Measurements from ENCODE around the gene HOMEZ.
A peak's percentile ranks its signal among the peaks of the same experiment; 100 is the strongest.
"Not testable (repeated sequence)": the region's sequence is repeated elsewhere in the genome, so short reads cannot be mapped to it uniquely, and the experiment has no call there.

HOMEZ gene, protein sequence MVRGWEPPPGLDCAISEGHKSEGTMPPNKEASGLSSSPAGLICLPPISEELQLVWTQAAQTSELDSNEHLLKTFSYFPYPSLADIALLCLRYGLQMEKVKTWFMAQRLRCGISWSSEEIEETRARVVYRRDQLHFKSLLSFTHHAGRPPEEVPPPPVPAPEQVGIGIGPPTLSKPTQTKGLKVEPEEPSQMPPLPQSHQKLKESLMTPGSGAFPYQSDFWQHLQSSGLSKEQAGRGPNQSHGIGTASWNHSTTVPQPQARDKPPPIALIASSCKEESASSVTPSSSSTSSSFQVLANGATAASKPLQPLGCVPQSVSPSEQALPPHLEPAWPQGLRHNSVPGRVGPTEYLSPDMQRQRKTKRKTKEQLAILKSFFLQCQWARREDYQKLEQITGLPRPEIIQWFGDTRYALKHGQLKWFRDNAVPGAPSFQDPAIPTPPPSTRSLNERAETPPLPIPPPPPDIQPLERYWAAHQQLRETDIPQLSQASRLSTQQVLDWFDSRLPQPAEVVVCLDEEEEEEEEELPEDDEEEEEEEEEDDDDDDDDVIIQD

DNA sequence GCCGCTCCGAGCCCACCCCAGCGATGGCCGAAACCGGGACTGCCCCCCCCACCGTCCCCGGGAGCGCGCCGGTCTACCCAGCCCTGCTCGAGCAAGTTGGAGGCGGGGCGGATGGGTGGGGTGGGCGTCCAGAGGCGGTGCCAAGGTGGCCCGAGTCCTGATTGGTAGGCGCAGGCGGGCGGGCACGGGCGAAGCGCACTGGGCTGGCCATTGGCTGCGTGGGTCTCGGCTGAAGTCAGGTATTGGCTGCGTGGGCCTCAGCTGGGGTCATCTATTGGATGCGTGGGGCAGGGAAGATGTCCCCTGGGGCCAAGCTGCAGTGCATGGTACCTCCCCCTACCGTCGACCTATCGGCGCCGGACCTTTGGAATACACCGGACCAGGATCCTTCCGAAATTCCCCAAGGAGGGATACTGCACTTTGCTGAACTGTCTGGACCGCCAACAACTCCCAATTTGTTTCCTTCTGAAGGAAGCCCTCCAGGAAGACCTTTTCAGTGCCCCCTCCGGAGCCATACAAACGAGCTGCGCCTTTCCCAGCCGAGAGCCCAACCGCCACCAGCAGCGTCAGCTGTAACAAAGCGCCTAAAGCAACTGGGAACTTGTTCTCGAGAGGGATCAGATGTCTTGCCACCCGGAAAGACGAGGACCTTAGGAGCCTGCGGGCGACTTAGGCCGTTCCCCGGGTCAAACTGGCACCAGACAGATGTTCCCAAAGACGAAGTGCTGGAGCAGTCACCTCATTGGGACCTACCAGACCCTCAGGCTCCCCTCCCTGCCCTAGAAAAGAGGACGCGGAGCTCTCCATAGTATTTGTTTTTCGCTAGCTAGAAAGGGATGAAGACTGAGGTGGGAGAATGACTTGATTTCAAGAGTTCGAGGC is at the start of gene HOMEZ:
TSS of gene HOMEZ (minus strand) at position 113 of the 882 bp plus-strand sequence. CDS start 180 bp downstream, outside the sequence.
- peak within 1 kb of the TSS; percentile 85 for H3K4me3 ChIP-seq (ENCODE audit: low read length)
- TF ChIP-seq, protein P1, sequence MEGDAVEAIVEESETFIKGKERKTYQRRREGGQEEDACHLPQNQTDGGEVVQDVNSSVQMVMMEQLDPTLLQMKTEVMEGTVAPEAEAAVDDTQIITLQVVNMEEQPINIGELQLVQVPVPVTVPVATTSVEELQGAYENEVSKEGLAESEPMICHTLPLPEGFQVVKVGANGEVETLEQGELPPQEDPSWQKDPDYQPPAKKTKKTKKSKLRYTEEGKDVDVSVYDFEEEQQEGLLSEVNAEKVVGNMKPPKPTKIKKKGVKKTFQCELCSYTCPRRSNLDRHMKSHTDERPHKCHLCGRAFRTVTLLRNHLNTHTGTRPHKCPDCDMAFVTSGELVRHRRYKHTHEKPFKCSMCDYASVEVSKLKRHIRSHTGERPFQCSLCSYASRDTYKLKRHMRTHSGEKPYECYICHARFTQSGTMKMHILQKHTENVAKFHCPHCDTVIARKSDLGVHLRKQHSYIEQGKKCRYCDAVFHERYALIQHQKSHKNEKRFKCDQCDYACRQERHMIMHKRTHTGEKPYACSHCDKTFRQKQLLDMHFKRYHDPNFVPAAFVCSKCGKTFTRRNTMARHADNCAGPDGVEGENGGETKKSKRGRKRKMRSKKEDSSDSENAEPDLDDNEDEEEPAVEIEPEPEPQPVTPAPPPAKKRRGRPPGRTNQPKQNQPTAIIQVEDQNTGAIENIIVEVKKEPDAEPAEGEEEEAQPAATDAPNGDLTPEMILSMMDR (conservative IDR thresholded peaks at IDR 0.05; ENCODE audit: low read length), result peak; percentile 20; the same call in 1 of the 2 replicates
- DNase-seq (ENCODE audit: low read depth), result peak; percentile 99

DNA sequence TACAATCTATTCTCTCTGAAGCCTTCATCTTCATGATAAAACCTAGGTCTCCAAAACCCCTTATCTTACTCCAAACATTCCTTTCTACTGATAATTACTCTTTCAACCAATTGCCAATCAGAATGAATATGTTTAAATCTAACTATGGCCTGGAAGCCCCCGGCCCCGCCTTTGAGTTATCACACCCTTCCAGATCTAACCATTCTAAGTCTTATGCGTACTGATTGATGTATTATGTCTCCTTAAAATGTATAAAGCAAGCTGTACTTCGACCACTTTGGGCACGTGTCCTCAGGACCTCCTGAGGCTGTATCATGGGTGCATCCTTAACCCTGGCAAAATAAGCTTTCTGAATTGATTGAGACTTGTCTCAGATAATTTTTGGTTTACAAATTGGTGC is 49.7 kb upstream of the HOMEZ start:
- no peak overlapping the region for H3K4me3 ChIP-seq (ENCODE audit: low read length)
- TF ChIP-seq, protein P1 (conservative IDR thresholded peaks at IDR 0.05; ENCODE audit: low read length), result no peak
- DNase-seq (ENCODE audit: low read depth), result no peak

DNA sequence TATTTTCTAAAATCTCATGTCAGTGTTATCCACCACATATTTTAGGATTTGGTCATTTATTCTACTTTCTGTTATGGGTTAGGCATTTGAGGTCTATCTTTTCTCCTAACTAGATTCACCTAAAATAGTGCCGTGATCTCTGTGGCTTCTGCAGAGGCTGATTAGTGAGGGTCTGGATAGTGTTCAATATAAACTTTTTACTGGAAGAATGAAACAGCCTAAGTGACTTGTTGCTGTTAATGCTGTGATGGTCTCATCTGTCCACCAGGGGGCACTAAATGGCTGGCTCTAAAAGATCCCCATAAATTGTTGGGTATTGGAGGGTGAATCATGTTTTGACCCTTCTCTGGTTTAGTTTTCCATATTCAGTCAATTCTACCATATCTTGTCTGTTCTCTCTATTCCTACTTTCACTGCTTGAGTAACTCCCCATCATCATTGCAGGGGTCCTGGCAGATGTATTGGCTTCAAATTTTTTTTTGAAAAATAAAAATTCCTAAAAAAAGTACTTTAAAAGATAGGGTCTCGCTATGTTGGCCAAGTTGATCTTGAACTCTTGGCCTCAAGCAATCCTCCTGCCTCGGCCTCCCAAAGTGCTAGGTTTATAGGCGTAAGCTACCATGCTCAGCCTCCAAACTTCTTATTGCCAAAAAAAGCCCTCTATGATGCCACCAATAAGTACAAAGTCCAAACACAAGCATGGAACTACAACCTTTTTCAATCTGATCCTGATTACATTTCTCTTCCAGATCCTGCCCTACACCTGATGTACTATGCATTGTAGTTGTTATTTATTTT is 42.2 kb upstream of the HOMEZ start:
- TF ChIP-seq, protein P1 (conservative IDR thresholded peaks at IDR 0.05; ENCODE audit: low read length), result peak; percentile 94
- H3K4me3 ChIP-seq (ENCODE audit: low read length), result no peak overlapping the region
- DNase-seq (ENCODE audit: low read depth), result peak; percentile 75

DNA sequence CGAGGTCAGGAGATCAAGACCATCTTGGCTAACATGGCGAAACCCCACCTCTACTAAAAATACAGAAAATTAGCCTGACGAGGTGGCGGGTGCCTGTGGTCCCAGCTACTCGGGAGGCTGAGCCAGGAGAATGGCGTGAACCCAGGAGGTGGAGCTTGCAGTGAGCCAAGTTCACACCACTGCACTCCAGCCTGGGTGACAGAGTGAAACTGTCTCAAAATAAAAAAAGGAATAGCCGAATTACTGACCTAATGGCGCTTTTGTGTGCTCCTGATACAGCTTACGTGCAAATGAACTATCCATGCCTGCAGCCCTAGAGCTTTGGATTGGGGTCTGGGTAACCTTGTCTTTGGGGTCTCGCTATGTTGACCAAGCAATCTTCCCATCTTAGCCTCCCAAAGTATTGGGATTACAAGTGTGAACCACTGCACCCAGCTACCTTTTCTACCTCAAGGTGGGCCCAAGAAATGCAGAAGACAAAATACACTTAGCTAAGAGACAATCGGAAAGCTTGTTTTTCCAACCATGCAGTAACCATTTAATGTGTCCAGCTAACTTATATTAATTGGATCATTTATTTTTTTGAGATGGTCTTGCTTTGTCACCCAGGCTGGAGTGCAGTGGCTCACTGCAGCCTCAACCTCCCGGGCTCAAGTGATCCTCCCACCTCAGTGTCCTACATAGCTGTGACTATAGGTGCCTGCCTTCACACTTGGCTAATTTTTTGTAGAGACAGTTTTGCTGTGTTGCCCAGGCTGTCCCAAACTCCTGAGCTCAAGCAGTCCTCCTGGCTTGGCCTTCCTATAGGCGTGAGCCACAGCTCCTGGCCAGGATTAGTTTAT is 40.8 kb upstream of the HOMEZ start:
- no peak for DNase-seq (ENCODE audit: low read depth)
- TF ChIP-seq, protein P1 (conservative IDR thresholded peaks at IDR 0.05; ENCODE audit: low read length), result no peak

DNA sequence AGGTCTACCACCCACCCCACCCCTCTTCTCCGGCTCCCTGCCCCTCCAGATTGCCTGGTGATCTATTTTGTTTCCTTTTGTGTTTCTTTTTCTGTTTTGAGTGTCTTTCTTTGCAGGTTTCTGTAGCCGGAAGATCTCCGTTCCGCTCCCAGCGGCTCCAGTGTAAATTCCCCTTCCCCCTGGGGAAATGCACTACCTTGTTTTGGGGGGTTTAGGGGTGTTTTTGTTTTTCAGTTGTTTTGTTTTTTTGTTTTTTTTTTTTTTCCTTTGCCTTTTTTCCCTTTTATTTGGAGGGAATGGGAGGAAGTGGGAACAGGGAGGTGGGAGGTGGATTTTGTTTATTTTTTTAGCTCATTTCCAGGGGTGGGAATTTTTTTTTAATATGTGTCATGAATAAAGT is 39.8 kb upstream of the HOMEZ start:
- DNase-seq (ENCODE audit: low read depth); H3K4me3 ChIP-seq (ENCODE audit: low read length): not testable (repeated sequence)

More for the DNA sequence above, 40.8 kb upstream of the HOMEZ start:
- no peak overlapping the region for H3K4me3 ChIP-seq (ENCODE audit: low read length)

DNA sequence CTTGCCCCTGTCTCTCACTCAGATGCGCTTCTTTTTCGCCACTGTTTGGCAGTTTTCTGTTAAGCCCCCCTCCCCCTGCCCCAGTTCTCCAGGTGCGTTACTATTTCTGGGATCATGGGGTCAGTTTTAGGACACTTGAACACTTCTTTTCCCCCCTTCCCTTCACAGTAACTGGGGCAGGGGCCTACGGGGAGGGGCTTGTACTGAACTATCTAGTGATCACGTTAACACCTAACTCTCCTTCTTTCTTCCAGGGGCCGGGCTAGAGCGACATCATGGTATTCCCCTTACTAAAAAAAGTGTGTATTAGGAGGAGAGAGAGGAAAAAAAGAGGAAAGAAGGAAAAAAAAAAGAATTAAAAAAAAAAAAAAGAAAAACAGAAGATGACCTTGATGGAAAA is 39.1 kb upstream of the HOMEZ start:
- no peak overlapping the region for H3K4me3 ChIP-seq (ENCODE audit: low read length)
- DNase-seq (ENCODE audit: low read depth), result no peak
- TF ChIP-seq, protein P1 (conservative IDR thresholded peaks at IDR 0.05; ENCODE audit: low read length), result no peak
